ENCODE measurements around the gene PTGER2. TPM values are rescaled to one million over a fixed set of nuclear protein-coding genes. Genes with fewer than 3 reads are reported as not detected.

The PTGER2 gene
- polyA plus RNA-seq, 1 experiment: 70.7 TPM

GRCh38 chr14:52283099-52283498 lies 31.0 kb upstream of the PTGER2 start:
- DNase-seq (ENCODE audit: low read depth, low spot score): no peak
- Histone ChIP-seq H3K27ac (ENCODE audit: low read depth, low read length) (no peak overlapping the region), H3K4me3 (ENCODE audit: low read depth, low read length) (no peak overlapping the region), H3K9me3 (ENCODE audit: control insufficient read depth, insufficient read depth, low read length) (no peaks in the 10 kb centered on the region), H3K27me3 (ENCODE audit: control insufficient read depth, insufficient read depth, low read length) (no peaks in the 10 kb centered on the region)
- POLR2A ChIA-PET: no interaction called here
- CTCF ChIA-PET: no interaction called here
- no peak for TF ChIP-seq CTCF (IDR thresholded peaks at IDR 0.05; ENCODE audit: low read depth, low read length)

- ChIA-PET POLR2A (interaction anchor here (0.6 kb wide), 1 partner anchor 940 kb away, joined by 4 read pairs; no protein-coding TSS in a partner anchor), CTCF (interaction anchor here (0.6 to 1.3 kb wide), 3 partner anchors 13 to 265 kb away, joined by 4 to 7 read pairs (median 5); partner anchors contain the start of gene TXNDC16)
- Histone ChIP-seq H3K9me3 (ENCODE audit: control insufficient read depth, insufficient read depth, low read length) (no peaks in the 10 kb centered on the region), H3K27me3 (ENCODE audit: control insufficient read depth, insufficient read depth, low read length) (peaks cover 8% of the 10 kb centered on the region), H3K27ac (ENCODE audit: low read depth, low read length) (no peak overlapping the region), H3K4me3 (ENCODE audit: low read depth, low read length) (no peak overlapping the region)
- no peak for TF ChIP-seq CTCF (IDR thresholded peaks at IDR 0.05; ENCODE audit: low read depth, low read length)
- DNase-seq (ENCODE audit: low read depth, low spot score): no peak
Measured at GRCh38 chr14:52286661-52287649, 27.2 kb upstream of the PTGER2 start.

GRCh38 chr14:52296378-52296777 lies 17.7 kb upstream of the PTGER2 start:
- no peak for TF ChIP-seq CTCF (IDR thresholded peaks at IDR 0.05; ENCODE audit: low read depth, low read length)
- Histone ChIP-seq H3K9me3 (ENCODE audit: control insufficient read depth, insufficient read depth, low read length) (no peaks in the 10 kb centered on the region), H3K27me3 (ENCODE audit: control insufficient read depth, insufficient read depth, low read length) (peaks cover 2% of the 10 kb centered on the region), H3K4me3 (ENCODE audit: low read depth, low read length) (no peak overlapping the region), H3K27ac (ENCODE audit: low read depth, low read length) (no peak overlapping the region)
- DNase-seq (ENCODE audit: low read depth, low spot score): no peak
- CTCF ChIA-PET: no interaction called here
- POLR2A ChIA-PET: no interaction called here

GRCh38 chr14:52298795-52299194 lies 15.3 kb upstream of the PTGER2 start:
- Histone ChIP-seq H3K9me3 (ENCODE audit: control insufficient read depth, insufficient read depth, low read length) (no peaks in the 10 kb centered on the region), H3K4me3 (ENCODE audit: low read depth, low read length) (no peak overlapping the region), H3K27ac (ENCODE audit: low read depth, low read length) (no peak overlapping the region), H3K27me3 (ENCODE audit: control insufficient read depth, insufficient read depth, low read length) (no peaks in the 10 kb centered on the region)
- TF ChIP-seq CTCF (IDR thresholded peaks at IDR 0.05; ENCODE audit: low read depth, low read length): no peak
- ChIA-PET CTCF (interaction anchor here (0.6 to 2.6 kb wide), 5 partner anchors 10 to 227 kb away, joined by 3 to 7 read pairs (median 3); no protein-coding TSS in a partner anchor), POLR2A (no interaction called here)
- DNase-seq (ENCODE audit: low read depth, low spot score): no peak
